K562 (cell line): ENCODE data around the gene ARFGEF2. TPM values are rescaled to one million over a fixed set of nuclear protein-coding genes. Genes with fewer than 3 reads are reported as not detected.

Source experiments
- BRCA1 ChIP-seq, 2 experiments: fragments of 450-650 bp in 1 of 2; sonication (generic) in 1 of 2; formaldehyde crosslinking in 1 of 2; IDR thresholded peaks; 2 replicates each; pipeline versions ENCODE4 v1.5.0 to v1.6.1; 2017 to 2020; ENCODE audit warnings: mild to moderate bottlenecking in 1 of 2, missing genetic modification reagents in 1 of 2
- CBX1 ChIP-seq: sonication (generic); IDR thresholded peaks from 2 replicates; pipeline ENCODE4 v1.6.1; 2016; ENCODE audit warnings: antibody characterized with exemption, low read depth, mild to moderate bottlenecking
- CHCHD3 ChIP-seq: fragments of 250-450 bp; sonication (Bioruptor Pico); IDR thresholded peaks from 2 replicates; pipeline ENCODE4 v2.1.2; 2022; ENCODE audit warnings: mild to moderate bottlenecking
- FOXK2 ChIP-seq, 2 experiments: fragments of 450-650 bp; IDR thresholded peaks in 1 of 2; conservative IDR thresholded peaks in 1 of 2; 2 replicates each; pipeline ENCODE4 v1.6.1; 2016; ENCODE audit warnings: low read depth in 2 of 2, mild to moderate bottlenecking in 1 of 2
- GABPB1 ChIP-seq: sonication (generic); formaldehyde crosslinking; IDR thresholded peaks from 2 replicates; pipeline ENCODE4 v1.8.0; 2022; ENCODE audit warnings: mild to moderate bottlenecking, missing genetic modification reagents
- GATA2 ChIP-seq: sonication (generic); formaldehyde crosslinking; IDR thresholded peaks from 2 replicates; pipeline ENCODE4 v1.4.0; 2020; ENCODE audit warnings: mild to moderate bottlenecking, missing genetic modification reagents
- HNRNPK ChIP-seq: fragments of 200-400 bp; formaldehyde crosslinking; IDR thresholded peaks from one replicate; pipeline ENCODE4 v1.6.1; 2018; ENCODE audit warnings: mild to moderate bottlenecking, low read depth, low read length; ENCODE audit not compliant: poor library complexity, severe bottlenecking
- KAT8 ChIP-seq: fragments of 450-650 bp; IDR thresholded peaks from 2 replicates; pipeline ENCODE4 v1.6.1; 2016; ENCODE audit warnings: low read depth, mild to moderate bottlenecking
- KLF10 ChIP-seq: fragments of 250-450 bp; sonication (Bioruptor Pico); IDR thresholded peaks from 2 replicates; pipeline ENCODE4 v1.6.1; 2021; ENCODE audit warnings: matching md5 sums
- LARP7 ChIP-seq: fragments of 450-650 bp; IDR thresholded peaks from 2 replicates; pipeline ENCODE4 v1.6.1; 2016
- MED1 ChIP-seq: sonication (generic); formaldehyde crosslinking; IDR thresholded peaks from 2 replicates; pipeline ENCODE4 v1.8.1; 2023; ENCODE audit warnings: missing genetic modification reagents, borderline replicate concordance
- NR4A1 ChIP-seq, 2 experiments: fragments of 250-450 bp in 1 of 2; fragments of 450-650 bp in 1 of 2; sonication (Bioruptor Pico) in 1 of 2; IDR thresholded peaks; 2 replicates each; pipeline versions ENCODE4 v1.4.0 to v1.6.1; 2016 to 2020; ENCODE audit warnings: mild to moderate bottlenecking in 2 of 2, missing compliant biosample characterization in 1 of 2, missing genetic modification characterization in 1 of 2, moderate library complexity in 1 of 2
- SMARCE1 ChIP-seq: fragments of 450-650 bp; IDR thresholded peaks from 2 replicates; pipeline ENCODE4 v1.7.1; 2016; ENCODE audit warnings: mild to moderate bottlenecking
- SPI1 ChIP-seq: IDR thresholded peaks from 2 replicates; pipeline ENCODE4 v1.6.1; 2011; ENCODE audit warnings: low read depth, low read length, control low read depth, borderline replicate concordance
- ZNF696 ChIP-seq: fragments of 250-450 bp; sonication (Bioruptor Pico); conservative IDR thresholded peaks from 2 replicates; pipeline ENCODE4 v1.4.0; 2020; ENCODE audit warnings: mild to moderate bottlenecking, moderate library complexity
- polyA plus RNA-seq, 8 experiments: library from polyadenylated mRNA; depleted of rRNA in 4 of 8; stranded (reverse) in 5 of 8; unstranded in 3 of 8; fragments of >200 nt; fragmentation: Nextera tagmentation in 2 of 8; fragmentation: Illumina TruSeq in 1 of 8; extraction: Ambion mirVana in 2 of 8; extraction: Trizol in 1 of 8; gene quantifications; 2 replicates each; pipeline versions ENCODE4 v1.2.1 to v1.2.3, GENCODE V29; 2011 to 2014; ENCODE audit warnings: inconsistent platforms in 1 of 8, missing spikeins in 1 of 8
- total RNA-seq, 7 experiments: library from RNA; depleted of rRNA in 6 of 7; stranded (reverse); fragments of >200 nt in 6 of 7; fragmentation: Illumina TruSeq in 2 of 7; extraction: Trizol in 2 of 7; gene quantifications; 2 replicates each; pipeline versions ENCODE4 v1.2.1 to v1.2.3, GENCODE V29; 2011 to 2021; ENCODE audit warnings: low replicate concordance in 1 of 7
- TF ChIP-seq, protein P1 (sequence below): fragments of 200-800 bp; sonication (Bioruptor generic); IDR thresholded peaks from 2 replicates; pipeline ENCODE4 v1.6.1; 2017; ENCODE audit warnings: missing genetic modification characterization, missing compliant biosample characterization
- TF ChIP-seq, protein P2 (sequence below): IDR thresholded peaks from 2 replicates; pipeline ENCODE4 v1.6.1; 2011; ENCODE audit not compliant: insufficient read length; ENCODE audit errors: extremely low read depth
- TF ChIP-seq, protein P3 (sequence below): sonication (generic); formaldehyde crosslinking; IDR thresholded peaks from 2 replicates; pipeline ENCODE4 v1.8.1; 2023; ENCODE audit warnings: missing genetic modification reagents, mild to moderate bottlenecking, borderline replicate concordance
- TF ChIP-seq, protein P4 (sequence below): fragments of 250-450 bp; sonication (Bioruptor Pico); IDR thresholded peaks from 2 replicates; pipeline ENCODE4 v1.4.0; 2020

Gene ARFGEF2
- total and polyA plus RNA-seq, 9 of the 15 experiments (the other 6 are each of a cell fraction or from before 2014, with no cell fraction given), result 4.2 to 18.8 (median 13.7) TPM

DNA sequence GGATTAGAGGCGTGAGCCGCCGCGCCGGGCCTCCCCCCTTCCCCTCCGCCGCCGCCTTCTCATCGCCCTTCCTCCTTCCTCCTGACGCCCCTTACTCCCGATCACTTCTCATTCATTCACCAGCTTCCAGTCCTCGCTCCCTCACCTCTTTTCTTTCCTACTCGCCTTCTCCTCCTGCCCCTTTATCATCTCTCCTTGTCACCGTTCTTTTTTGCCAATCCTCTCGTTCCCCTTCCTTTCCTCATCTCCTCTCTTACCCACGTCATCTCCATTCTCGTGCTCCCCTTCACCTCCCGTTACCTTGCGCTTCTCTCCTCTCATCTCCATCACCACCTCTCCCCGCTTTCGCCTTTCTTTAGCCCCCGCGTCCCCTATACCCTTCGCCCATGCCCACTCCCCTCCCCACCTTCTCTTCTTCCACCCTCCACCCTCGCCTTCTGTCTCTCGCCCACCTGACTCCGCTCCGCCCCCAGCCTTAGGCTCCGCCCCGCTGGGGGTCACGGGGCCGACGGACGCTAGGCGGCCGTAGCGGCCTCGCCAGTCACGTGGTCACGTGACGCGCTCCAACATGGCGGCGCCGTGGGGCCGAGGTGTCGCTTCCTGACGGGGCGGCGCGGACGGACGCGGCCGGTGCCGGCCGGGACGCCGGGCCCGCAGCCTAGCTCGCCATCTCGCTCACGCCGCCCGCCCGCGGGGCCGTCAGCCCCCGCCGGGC lies at the start of gene ARFGEF2 (continued):
- TF ChIP-seq GABPB1 (CRISPR knock-in tag), result peak; percentile 59; the same call in 1 of the 2 replicates
- TF ChIP-seq NR4A1 (CRISPR knock-in tag; IDR thresholded peaks at IDR 0.05), result no peak
- 0 out of 2 replicates have a peak, but pooled peaks have one; percentile 53 for TF ChIP-seq NR4A1 (tag; IDR thresholded peaks at IDR 0.05)
- TF ChIP-seq ZNF696 (CRISPR knock-in tag), result no peak
- TF ChIP-seq KLF10, result no peak
- no peak for TF ChIP-seq GATA2 (CRISPR knock-in tag)
- TF ChIP-seq, protein P1, sequence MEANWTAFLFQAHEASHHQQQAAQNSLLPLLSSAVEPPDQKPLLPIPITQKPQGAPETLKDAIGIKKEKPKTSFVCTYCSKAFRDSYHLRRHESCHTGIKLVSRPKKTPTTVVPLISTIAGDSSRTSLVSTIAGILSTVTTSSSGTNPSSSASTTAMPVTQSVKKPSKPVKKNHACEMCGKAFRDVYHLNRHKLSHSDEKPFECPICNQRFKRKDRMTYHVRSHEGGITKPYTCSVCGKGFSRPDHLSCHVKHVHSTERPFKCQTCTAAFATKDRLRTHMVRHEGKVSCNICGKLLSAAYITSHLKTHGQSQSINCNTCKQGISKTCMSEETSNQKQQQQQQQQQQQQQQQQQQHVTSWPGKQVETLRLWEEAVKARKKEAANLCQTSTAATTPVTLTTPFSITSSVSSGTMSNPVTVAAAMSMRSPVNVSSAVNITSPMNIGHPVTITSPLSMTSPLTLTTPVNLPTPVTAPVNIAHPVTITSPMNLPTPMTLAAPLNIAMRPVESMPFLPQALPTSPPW (CRISPR knock-in tag), result peak; percentile 72
- TF ChIP-seq, protein P2, sequence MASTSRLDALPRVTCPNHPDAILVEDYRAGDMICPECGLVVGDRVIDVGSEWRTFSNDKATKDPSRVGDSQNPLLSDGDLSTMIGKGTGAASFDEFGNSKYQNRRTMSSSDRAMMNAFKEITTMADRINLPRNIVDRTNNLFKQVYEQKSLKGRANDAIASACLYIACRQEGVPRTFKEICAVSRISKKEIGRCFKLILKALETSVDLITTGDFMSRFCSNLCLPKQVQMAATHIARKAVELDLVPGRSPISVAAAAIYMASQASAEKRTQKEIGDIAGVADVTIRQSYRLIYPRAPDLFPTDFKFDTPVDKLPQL, result no peak
- peak; percentile 78; the same call in 1 of the 2 replicates for TF ChIP-seq CHCHD3 (CRISPR knock-in tag)
- TF ChIP-seq, protein P3, sequence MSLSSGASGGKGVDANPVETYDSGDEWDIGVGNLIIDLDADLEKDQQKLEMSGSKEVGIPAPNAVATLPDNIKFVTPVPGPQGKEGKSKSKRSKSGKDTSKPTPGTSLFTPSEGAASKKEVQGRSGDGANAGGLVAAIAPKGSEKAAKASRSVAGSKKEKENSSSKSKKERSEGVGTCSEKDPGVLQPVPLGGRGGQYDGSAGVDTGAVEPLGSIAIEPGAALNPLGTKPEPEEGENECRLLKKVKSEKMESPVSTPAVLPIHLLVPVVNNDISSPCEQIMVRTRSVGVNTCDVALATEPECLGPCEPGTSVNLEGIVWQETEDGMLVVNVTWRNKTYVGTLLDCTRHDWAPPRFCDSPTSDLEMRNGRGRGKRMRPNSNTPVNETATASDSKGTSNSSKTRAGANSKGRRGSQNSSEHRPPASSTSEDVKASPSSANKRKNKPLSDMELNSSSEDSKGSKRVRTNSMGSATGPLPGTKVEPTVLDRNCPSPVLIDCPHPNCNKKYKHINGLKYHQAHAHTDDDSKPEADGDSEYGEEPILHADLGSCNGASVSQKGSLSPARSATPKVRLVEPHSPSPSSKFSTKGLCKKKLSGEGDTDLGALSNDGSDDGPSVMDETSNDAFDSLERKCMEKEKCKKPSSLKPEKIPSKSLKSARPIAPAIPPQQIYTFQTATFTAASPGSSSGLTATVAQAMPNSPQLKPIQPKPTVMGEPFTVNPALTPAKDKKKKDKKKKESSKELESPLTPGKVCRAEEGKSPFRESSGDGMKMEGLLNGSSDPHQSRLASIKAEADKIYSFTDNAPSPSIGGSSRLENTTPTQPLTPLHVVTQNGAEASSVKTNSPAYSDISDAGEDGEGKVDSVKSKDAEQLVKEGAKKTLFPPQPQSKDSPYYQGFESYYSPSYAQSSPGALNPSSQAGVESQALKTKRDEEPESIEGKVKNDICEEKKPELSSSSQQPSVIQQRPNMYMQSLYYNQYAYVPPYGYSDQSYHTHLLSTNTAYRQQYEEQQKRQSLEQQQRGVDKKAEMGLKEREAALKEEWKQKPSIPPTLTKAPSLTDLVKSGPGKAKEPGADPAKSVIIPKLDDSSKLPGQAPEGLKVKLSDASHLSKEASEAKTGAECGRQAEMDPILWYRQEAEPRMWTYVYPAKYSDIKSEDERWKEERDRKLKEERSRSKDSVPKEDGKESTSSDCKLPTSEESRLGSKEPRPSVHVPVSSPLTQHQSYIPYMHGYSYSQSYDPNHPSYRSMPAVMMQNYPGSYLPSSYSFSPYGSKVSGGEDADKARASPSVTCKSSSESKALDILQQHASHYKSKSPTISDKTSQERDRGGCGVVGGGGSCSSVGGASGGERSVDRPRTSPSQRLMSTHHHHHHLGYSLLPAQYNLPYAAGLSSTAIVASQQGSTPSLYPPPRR (CRISPR knock-in tag), result no peak; the same call in 1 of the 2 replicates
- no peak for TF ChIP-seq BRCA1 (IDR thresholded peaks at IDR 0.05)
- no peak for TF ChIP-seq BRCA1 (CRISPR knock-in tag; IDR thresholded peaks at IDR 0.05)
- TF ChIP-seq SPI1, result no peak
- peak; percentile 67 to 85 for TF ChIP-seq FOXK2 (conservative IDR thresholded peaks at IDR 0.05 in 1 of 2, IDR thresholded peaks at IDR 0.05 in 1 of 2; ENCODE audit: low read depth in 2 of 2)
- TF ChIP-seq MED1, result no peak
- TF ChIP-seq LARP7, result peak; percentile 99
- TF ChIP-seq SMARCE1, result peak; percentile 92
- TF ChIP-seq, protein P4, sequence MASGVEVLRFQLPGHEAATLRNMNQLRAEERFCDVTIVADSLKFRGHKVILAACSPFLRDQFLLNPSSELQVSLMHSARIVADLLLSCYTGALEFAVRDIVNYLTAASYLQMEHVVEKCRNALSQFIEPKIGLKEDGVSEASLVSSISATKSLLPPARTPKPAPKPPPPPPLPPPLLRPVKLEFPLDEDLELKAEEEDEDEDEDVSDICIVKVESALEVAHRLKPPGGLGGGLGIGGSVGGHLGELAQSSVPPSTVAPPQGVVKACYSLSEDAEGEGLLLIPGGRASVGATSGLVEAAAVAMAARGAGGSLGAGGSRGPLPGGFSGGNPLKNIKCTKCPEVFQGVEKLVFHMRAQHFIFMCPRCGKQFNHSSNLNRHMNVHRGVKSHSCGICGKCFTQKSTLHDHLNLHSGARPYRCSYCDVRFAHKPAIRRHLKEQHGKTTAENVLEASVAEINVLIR (CRISPR knock-in tag), result no peak; the same call in 1 of the 2 replicates
- no peak for TF ChIP-seq CBX1
- TF ChIP-seq HNRNPK, result peak; percentile 24
- no peak for TF ChIP-seq KAT8
